ENCODE results near the gene TPSB2.

GRCh38 chr16:1274767-1275166 is 44.8 kb upstream of the TPSB2 start:
- TF ChIP-seq, protein P1, sequence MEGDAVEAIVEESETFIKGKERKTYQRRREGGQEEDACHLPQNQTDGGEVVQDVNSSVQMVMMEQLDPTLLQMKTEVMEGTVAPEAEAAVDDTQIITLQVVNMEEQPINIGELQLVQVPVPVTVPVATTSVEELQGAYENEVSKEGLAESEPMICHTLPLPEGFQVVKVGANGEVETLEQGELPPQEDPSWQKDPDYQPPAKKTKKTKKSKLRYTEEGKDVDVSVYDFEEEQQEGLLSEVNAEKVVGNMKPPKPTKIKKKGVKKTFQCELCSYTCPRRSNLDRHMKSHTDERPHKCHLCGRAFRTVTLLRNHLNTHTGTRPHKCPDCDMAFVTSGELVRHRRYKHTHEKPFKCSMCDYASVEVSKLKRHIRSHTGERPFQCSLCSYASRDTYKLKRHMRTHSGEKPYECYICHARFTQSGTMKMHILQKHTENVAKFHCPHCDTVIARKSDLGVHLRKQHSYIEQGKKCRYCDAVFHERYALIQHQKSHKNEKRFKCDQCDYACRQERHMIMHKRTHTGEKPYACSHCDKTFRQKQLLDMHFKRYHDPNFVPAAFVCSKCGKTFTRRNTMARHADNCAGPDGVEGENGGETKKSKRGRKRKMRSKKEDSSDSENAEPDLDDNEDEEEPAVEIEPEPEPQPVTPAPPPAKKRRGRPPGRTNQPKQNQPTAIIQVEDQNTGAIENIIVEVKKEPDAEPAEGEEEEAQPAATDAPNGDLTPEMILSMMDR (IDR thresholded peaks at IDR 0.05; ENCODE audit: low read depth, low read length) = no peak
- no peak for TF ChIP-seq EZH2phosphoT487 (IDR thresholded peaks at IDR 0.05; ENCODE audit: low read depth)
